Sigmoid colon (tissue), 7 donors: ENCODE results near the gene CSN3. TPM values are rescaled to one million over a fixed set of nuclear protein-coding genes. Genes with fewer than 3 reads are reported as not detected.
"Not testable (repeated sequence)": the region's sequence is repeated elsewhere in the genome, so short reads cannot be mapped to it uniquely, and the experiment has no call there.

ENCODE experiments used
- DNase-seq: peaks from one replicate; pipeline ENCODE4 v3.0.0-alpha.2; 2019
- H3K27ac ChIP-seq, 4 donors: fragments of 200-600 bp; sonication (generic); one replicate each; pipeline ENCODE4 v1.5.1; 2016 to 2019; ENCODE audit warnings: mild to moderate bottlenecking in 1 of 4
- H3K27me3 ChIP-seq, 3 donors: fragments of 200-600 bp; sonication (generic); one replicate each; pipeline ENCODE4 v1.5.1; 2019; ENCODE audit warnings: mild to moderate bottlenecking in 1 of 3
- H3K36me3 ChIP-seq, 4 donors: fragments of 200-600 bp; sonication (generic); one replicate each; pipeline ENCODE4 v1.5.1; 2016 to 2019
- H3K4me1 ChIP-seq, 4 donors: fragments of 200-600 bp; sonication (generic); one replicate each; pipeline ENCODE4 v1.5.1; 2017 to 2019
- H3K4me3 ChIP-seq, 4 donors: fragments of 200-600 bp; sonication (generic); one replicate each; pipeline ENCODE4 v1.5.1; 2017 to 2019; ENCODE audit warnings: mild to moderate bottlenecking in 2 of 4, moderate library complexity in 1 of 4
- H3K9me3 ChIP-seq, 4 donors: fragments of 200-600 bp in 3 of 4; sonication (generic) in 3 of 4; one replicate each; pipeline versions ENCODE4 v1.5.1 to v1.6.1; 2013 to 2019
- EP300 ChIP-seq, 4 donors: sonication (generic); formaldehyde crosslinking; IDR thresholded peaks; one replicate each; pipeline ENCODE4 v1.6.1; 2017; ENCODE audit warnings: antibody characterized with exemption in 4 of 4
- POLR2A ChIP-seq, 2 donors: fragments of 450-650 bp; IDR thresholded peaks; one replicate each; pipeline ENCODE4 v1.6.1; 2016; ENCODE audit warnings: antibody characterized with exemption in 2 of 2, mild to moderate bottlenecking in 2 of 2, moderate library complexity in 2 of 2
- POLR2AphosphoS5 ChIP-seq, 4 donors: sonication (generic); formaldehyde crosslinking; IDR thresholded peaks; one replicate each; pipeline ENCODE4 v1.6.1; 2017; ENCODE audit warnings: antibody characterized with exemption in 4 of 4
- WGBS, 2 donors: extraction: QIAGEN DNeasy Blood & Tissue Kit; methylation state at CpG; one replicate each; pipeline ENCODE4 v1.1.7; 2013; 5-methylcytosine and 5-hydroxymethylcytosine counted together
- intact Hi-C: fragments of 100-400 bp; cut with DNase I; formaldehyde crosslinking; loops from one replicate; pipeline ENCODE4 v1.15.1; 2023
- polyA plus RNA-seq, 3 donors: library from polyadenylated mRNA; stranded (reverse); fragments of 200-250 nt; gene quantifications; one replicate each; pipeline ENCODE4 v1.2.3, GENCODE V29; 2013
- total RNA-seq, 4 donors: library from RNA; depleted of rRNA; stranded (reverse); fragments of >200 nt; gene quantifications; one replicate each; pipeline ENCODE4 v1.1.0, GENCODE V29; 2016
- TF ChIP-seq, protein P1 (sequence below), 4 experiments: fragments of 450-650 bp in 3 of 4; fragments of 200-600 bp in 1 of 4; IDR thresholded peaks; one replicate each; pipeline ENCODE4 v1.5.1; 2016 to 2019; ENCODE audit warnings: antibody characterized with exemption in 4 of 4, mild to moderate bottlenecking in 3 of 4, moderate library complexity in 2 of 4
- donor health status: healthy with polysubstance abuse.
- donor health status: Bipolar disorder and iron deficiency.
- donor health status: healthy.

CSN3 gene
- total RNA-seq: not detected
- not detected for polyA plus RNA-seq

- H3K27me3 ChIP-seq, H3K4me1 ChIP-seq, intact Hi-C loops, H3K9me3 ChIP-seq, DNase-seq, H3K27ac ChIP-seq, H3K4me3 ChIP-seq, H3K36me3 ChIP-seq: not testable (repeated sequence)
- WGBS, 2 donors: 86 to 89% methylated on average over 3 of the region's 3 CpGs
Observed at GRCh38 chr4:70242297-70242696, at the start of gene CSN3. Gene CSN3 (plus strand): TSS chr4:70242597. CDS start chr4:70244820, 2,223 bp downstream.

GRCh38 chr4:70192895-70193294 lies 49.5 kb upstream of the CSN3 start:
- H3K27me3 ChIP-seq: no peaks in the 10 kb centered on the region
- 93 to 95% methylated on average over 2 of the region's 2 CpGs for WGBS, 2 donors
- no peaks in the 10 kb centered on the region for H3K36me3 ChIP-seq
- DNase-seq: no peak
- TF ChIP-seq, protein P1, sequence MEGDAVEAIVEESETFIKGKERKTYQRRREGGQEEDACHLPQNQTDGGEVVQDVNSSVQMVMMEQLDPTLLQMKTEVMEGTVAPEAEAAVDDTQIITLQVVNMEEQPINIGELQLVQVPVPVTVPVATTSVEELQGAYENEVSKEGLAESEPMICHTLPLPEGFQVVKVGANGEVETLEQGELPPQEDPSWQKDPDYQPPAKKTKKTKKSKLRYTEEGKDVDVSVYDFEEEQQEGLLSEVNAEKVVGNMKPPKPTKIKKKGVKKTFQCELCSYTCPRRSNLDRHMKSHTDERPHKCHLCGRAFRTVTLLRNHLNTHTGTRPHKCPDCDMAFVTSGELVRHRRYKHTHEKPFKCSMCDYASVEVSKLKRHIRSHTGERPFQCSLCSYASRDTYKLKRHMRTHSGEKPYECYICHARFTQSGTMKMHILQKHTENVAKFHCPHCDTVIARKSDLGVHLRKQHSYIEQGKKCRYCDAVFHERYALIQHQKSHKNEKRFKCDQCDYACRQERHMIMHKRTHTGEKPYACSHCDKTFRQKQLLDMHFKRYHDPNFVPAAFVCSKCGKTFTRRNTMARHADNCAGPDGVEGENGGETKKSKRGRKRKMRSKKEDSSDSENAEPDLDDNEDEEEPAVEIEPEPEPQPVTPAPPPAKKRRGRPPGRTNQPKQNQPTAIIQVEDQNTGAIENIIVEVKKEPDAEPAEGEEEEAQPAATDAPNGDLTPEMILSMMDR (IDR thresholded peaks at IDR 0.05): no peak
- no peak for TF ChIP-seq EP300 (IDR thresholded peaks at IDR 0.05)
- no peak for TF ChIP-seq POLR2AphosphoS5 (IDR thresholded peaks at IDR 0.05)
- no peak for TF ChIP-seq POLR2A (IDR thresholded peaks at IDR 0.05)
- H3K9me3 ChIP-seq: no peaks in the 10 kb centered on the region
- no peak overlapping the region for H3K4me3 ChIP-seq
- no peaks in the 10 kb centered on the region for H3K4me1 ChIP-seq
- no peak overlapping the region for H3K27ac ChIP-seq
- intact Hi-C loops: no loop called here

GRCh38 chr4:70195425-70195824 lies 47.0 kb upstream of the CSN3 start, which contains the start of gene ODAM:
Gene ODAM (plus strand): TSS chr4:70195725. CDS start chr4:70196544, 819 bp downstream.
- TF ChIP-seq POLR2AphosphoS5 (IDR thresholded peaks at IDR 0.05) (no peak), POLR2A (IDR thresholded peaks at IDR 0.05) (no peak), EP300 (IDR thresholded peaks at IDR 0.05) (no peak)
- TF ChIP-seq, protein P1 (IDR thresholded peaks at IDR 0.05): no peak
- DNase-seq: no peak
- no peaks in the 10 kb centered on the region for H3K9me3 ChIP-seq

DNA sequence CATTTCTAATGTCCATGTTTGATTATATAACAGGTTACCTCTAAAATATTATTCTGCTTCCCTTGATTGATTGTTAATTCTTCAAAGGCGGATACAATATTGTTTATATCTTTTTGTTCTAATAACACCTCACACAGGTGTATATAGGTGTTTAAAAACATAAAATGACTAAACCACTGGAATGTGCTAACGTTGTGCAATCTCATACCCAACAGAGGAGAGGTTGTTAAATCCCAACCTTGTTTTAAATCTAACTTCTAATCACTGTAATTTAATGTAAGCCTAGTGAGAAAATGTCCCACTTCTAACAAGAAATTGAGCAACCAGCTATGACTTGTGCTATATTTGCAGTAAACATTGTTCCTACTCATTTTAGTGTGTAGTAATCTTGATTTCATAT lies 45.5 kb upstream of the CSN3 start:
- Histone ChIP-seq H3K36me3 (no peaks in the 10 kb centered on the region), H3K27ac (no peak overlapping the region), H3K9me3 (no peaks in the 10 kb centered on the region), H3K4me1 (no peaks in the 10 kb centered on the region), H3K4me3 (no peak overlapping the region), H3K27me3 (no peaks in the 10 kb centered on the region)
- TF ChIP-seq, protein P1 (IDR thresholded peaks at IDR 0.05): no peak
- TF ChIP-seq POLR2AphosphoS5 (IDR thresholded peaks at IDR 0.05) (no peak), POLR2A (IDR thresholded peaks at IDR 0.05) (no peak), EP300 (IDR thresholded peaks at IDR 0.05) (no peak)
- intact Hi-C loops: no loop called here
- no peak for DNase-seq
- WGBS, 2 donors: 36 to 66% methylated on average over 2 of the region's 2 CpGs

More at GRCh38 chr4:70195425-70195824, 47.0 kb upstream of the CSN3 start, which contains the start of gene ODAM:
- H3K27ac ChIP-seq: no peak within 1 kb of the TSS
- H3K36me3 ChIP-seq: no peaks in the 10 kb centered on the region
- no peak within 1 kb of the TSS for H3K4me3 ChIP-seq
- no peaks in the 10 kb centered on the region for H3K4me1 ChIP-seq
- no peaks in the 10 kb centered on the region for H3K27me3 ChIP-seq
- 92 to 94% methylated on average over 1 of the region's 1 CpG for WGBS, 2 donors
- intact Hi-C loops: no loop called here

- H3K27me3 ChIP-seq: no peaks in the 10 kb centered on the region
- 22 to 55% methylated on average over 2 of the region's 2 CpGs for WGBS, 2 donors
- no peak for TF ChIP-seq POLR2A (IDR thresholded peaks at IDR 0.05)
- TF ChIP-seq, protein P1 (IDR thresholded peaks at IDR 0.05): no peak
- no peak for TF ChIP-seq EP300 (IDR thresholded peaks at IDR 0.05)
- no peak for TF ChIP-seq POLR2AphosphoS5 (IDR thresholded peaks at IDR 0.05)
- H3K4me3 ChIP-seq: no peak overlapping the region
- H3K27ac ChIP-seq: no peak overlapping the region
- no peaks in the 10 kb centered on the region for H3K36me3 ChIP-seq
- DNase-seq: no peak
- H3K4me1 ChIP-seq: no peaks in the 10 kb centered on the region
- H3K9me3 ChIP-seq: no peaks in the 10 kb centered on the region
- intact Hi-C loops: no loop called here
Observed at GRCh38 chr4:70197842-70198241, 44.6 kb upstream of the CSN3 start.
